ENCODE results near the gene USP7. TPM values are rescaled to one million over a fixed set of nuclear protein-coding genes. Genes with fewer than 3 reads are reported as not detected.

USP7 gene
- total RNA-seq, 1 donor from 2014 or later, result 55.3 TPM

- Histone ChIP-seq H3K4me3 (peak overlapping the region; percentile 75 to 84), H3K4me1 (peaks cover 21 to 37% of the 10 kb centered on the region in 2 donors), H3K27me3 (no peaks in the 10 kb centered on the region), H3K9me3 (no peaks in the 10 kb centered on the region), H3K36me3 (no peaks in the 10 kb centered on the region), H3K27ac (peak overlapping the region; percentile 26 to 78)
- TF ChIP-seq, protein P1, sequence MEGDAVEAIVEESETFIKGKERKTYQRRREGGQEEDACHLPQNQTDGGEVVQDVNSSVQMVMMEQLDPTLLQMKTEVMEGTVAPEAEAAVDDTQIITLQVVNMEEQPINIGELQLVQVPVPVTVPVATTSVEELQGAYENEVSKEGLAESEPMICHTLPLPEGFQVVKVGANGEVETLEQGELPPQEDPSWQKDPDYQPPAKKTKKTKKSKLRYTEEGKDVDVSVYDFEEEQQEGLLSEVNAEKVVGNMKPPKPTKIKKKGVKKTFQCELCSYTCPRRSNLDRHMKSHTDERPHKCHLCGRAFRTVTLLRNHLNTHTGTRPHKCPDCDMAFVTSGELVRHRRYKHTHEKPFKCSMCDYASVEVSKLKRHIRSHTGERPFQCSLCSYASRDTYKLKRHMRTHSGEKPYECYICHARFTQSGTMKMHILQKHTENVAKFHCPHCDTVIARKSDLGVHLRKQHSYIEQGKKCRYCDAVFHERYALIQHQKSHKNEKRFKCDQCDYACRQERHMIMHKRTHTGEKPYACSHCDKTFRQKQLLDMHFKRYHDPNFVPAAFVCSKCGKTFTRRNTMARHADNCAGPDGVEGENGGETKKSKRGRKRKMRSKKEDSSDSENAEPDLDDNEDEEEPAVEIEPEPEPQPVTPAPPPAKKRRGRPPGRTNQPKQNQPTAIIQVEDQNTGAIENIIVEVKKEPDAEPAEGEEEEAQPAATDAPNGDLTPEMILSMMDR (IDR thresholded peaks at IDR 0.05), result no peak
- intact Hi-C loops (cut with DNase I), result loop anchor here (5.0 kb wide), 4 partner anchors 76 to 291 kb away; partner anchors contain the start of genes ABAT, PMM2 and TMEM186
- no peak for DNase-seq (ENCODE audit: low spot score in 2 of 2)
These were observed 491 bp downstream of the USP7 start for GRCh38 chr16:8963010-8963820.

DNA sequence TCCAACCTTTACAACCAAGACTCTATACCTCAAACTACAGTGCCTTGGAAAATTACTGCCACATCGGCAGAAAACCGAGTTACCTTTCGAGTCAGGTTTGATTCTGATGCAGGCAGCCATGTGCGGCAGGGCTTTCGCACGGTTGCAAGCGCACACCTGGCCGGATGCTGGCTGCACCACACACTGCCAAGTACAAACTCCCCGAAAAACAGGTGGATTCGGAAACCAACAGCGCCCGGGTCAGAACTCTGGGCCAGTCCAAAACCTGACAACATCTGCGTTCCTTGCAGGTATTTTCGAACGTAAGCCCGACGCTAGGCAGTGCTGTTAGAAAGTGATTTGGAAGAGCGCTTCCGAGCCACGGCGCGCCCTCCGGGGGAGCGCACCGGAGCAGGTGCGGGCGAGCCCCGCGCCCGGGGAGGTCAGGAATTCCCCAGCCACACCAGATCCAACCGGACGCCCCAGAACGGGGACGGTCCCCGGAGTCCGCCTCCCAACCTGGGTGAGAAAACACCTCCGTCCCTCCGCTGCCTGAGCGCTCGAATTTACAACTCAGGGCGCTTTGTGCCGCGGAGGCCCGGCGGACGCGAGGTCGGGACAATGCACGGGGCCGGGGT lies 1.2 kb downstream of the USP7 start:
- H3K27ac ChIP-seq, result peak overlapping the region; percentile 26 to 52
- peaks cover 24 to 44% of the 10 kb centered on the region in 2 donors for H3K4me1 ChIP-seq
- no peaks in the 10 kb centered on the region for H3K36me3 ChIP-seq
- no peaks in the 10 kb centered on the region for H3K27me3 ChIP-seq
- H3K4me3 ChIP-seq, result peak overlapping the region; percentile 75 to 84
- TF ChIP-seq, protein P1 (IDR thresholded peaks at IDR 0.05), result no peak
- intact Hi-C loops (cut with DNase I), result loop anchor here (5.0 kb wide), 4 partner anchors 75 to 290 kb away; partner anchors contain the start of genes ABAT, PMM2 and TMEM186
- DNase-seq (ENCODE audit: low spot score in 2 of 2), result no peak
- H3K9me3 ChIP-seq, result no peaks in the 10 kb centered on the region

DNA sequence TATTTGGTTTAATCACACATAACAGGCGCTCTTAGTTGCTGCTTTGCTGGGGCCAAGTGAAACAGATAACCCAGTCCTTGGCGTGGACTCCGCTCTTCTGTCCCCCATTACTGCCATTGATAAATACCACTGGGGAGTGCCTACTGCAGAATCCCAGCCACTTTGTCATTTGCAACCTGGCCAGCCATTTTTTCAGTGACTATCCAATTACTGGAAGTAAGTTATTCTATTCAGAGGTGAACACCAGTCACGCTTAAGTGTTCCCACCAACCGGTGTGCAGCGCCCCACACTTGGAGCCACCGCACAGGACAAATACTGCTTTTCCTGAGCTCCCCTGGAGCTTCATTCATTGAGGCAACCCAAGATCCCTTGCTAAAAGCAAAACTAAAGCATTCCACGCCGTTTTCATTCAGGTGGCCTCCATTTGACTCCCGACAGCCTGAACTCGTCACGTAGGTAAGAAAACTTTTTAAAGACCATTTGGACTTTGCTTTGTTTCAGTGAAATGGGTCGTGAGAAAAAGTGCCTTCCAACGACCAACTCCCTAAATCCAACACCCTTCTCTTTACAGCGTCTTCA lies 1.8 kb downstream of the USP7 start:
- no peak for DNase-seq (ENCODE audit: low spot score in 2 of 2)
- Histone ChIP-seq H3K36me3 (no peaks in the 10 kb centered on the region), H3K4me3 (peak overlapping the region; percentile 75 to 84), H3K27me3 (no peaks in the 10 kb centered on the region), H3K9me3 (no peaks in the 10 kb centered on the region), H3K4me1 (peaks cover 24 to 48% of the 10 kb centered on the region in 2 donors), H3K27ac (no peak overlapping the region)
- TF ChIP-seq, protein P1 (IDR thresholded peaks at IDR 0.05), result no peak
- intact Hi-C loops (cut with DNase I), result loop anchor here (5.0 kb wide), 4 partner anchors 75 to 290 kb away; partner anchors contain the start of genes ABAT, PMM2 and TMEM186

DNA sequence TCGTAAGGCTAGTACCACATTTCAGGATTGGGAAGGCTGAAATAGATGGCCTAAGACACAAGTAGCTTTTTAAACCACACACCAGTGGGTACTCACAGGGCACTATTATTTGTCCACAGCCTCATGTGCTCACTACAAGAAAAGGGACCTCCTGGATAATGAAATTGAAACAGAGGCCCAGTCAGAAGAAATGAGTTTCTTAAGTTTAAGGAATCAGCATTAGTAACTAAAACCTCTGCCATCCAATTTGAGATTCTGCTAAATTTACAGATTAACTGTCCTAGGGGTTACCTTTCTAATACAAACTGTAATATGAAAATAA lies 3.0 kb downstream of the USP7 start:
- Histone ChIP-seq H3K27ac (peak overlapping the region in 1 of 2 donors; percentile 22), H3K27me3 (no peaks in the 10 kb centered on the region), H3K4me3 (peak overlapping the region in 1 of 2 donors; percentile 26), H3K9me3 (no peaks in the 10 kb centered on the region), H3K4me1 (peaks cover 24 to 60% of the 10 kb centered on the region in 2 donors), H3K36me3 (no peaks in the 10 kb centered on the region)
- intact Hi-C loops (cut with DNase I), result loop anchor here (5.0 kb wide), 4 partner anchors 73 to 288 kb away; partner anchors contain the start of genes ABAT, PMM2 and TMEM186
- DNase-seq (ENCODE audit: low spot score in 2 of 2), result no peak
- TF ChIP-seq, protein P1 (IDR thresholded peaks at IDR 0.05), result no peak

DNA sequence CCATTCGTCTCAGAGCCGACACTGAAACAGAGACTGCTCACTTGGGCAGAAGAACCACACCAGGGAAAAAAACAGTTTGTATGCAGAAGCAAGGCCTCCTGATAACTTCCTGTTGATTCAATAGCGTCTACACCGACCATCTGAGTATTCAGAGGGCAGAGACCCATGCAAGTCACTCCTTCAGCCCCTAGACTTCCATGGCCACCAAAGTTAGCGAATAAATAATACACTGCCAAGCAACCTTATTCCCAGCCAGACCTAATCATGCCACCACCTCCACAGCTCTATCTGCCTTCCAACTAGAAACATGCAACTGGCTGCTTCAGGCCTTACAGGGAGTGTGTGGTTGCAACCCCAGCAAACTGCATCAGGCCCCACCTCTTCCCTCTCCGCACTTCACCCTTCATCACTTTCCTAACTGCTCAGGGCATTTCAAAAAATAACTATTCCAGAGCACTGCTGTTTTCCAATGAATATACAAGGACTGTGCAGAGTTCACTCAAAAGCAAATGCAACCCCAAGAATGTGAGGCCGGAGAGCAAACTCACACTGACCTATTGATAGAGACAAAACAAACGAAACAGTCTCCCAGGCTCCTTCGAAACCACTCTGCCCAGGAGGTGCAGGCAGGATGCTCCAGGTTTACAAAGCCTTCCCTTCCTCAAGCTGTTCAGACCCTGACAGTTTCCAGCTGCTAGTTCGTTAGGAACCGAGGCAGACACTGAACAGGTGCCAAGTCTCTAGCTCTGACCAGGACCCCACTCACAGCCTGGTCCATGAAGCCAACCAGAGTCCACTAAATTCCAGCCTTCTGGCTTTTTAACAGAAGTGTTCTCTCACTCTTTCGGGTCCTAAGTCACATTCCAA lies 3.6 kb downstream of the USP7 start:
- peak overlapping the region in 1 of 2 donors; percentile 26 for H3K4me3 ChIP-seq
- H3K9me3 ChIP-seq, result no peaks in the 10 kb centered on the region
- TF ChIP-seq, protein P1 (IDR thresholded peaks at IDR 0.05), result no peak
- intact Hi-C loops (cut with DNase I), result loop anchor here (5.0 kb wide), 4 partner anchors 73 to 288 kb away; partner anchors contain the start of genes ABAT, PMM2 and TMEM186
- H3K27me3 ChIP-seq, result no peaks in the 10 kb centered on the region
- H3K4me1 ChIP-seq, result peaks cover 24 to 63% of the 10 kb centered on the region in 2 donors
- H3K27ac ChIP-seq, result peak overlapping the region in 1 of 2 donors; percentile 26
- no peak for DNase-seq (ENCODE audit: low spot score in 2 of 2)
- H3K36me3 ChIP-seq, result no peaks in the 10 kb centered on the region

Measured in ascending aorta (tissue), 2 donors.